Breast epithelium (tissue), 3 donors: ENCODE results near the gene SPTB.

Experiments
- CTCF ChIP-seq, 3 donors: fragments of 450-650 bp; IDR thresholded peaks; one replicate each; pipeline ENCODE4 v1.5.1; 2016 to 2017; ENCODE audit warnings: antibody characterized with exemption in 3 of 3, mild to moderate bottlenecking in 3 of 3, moderate library complexity in 3 of 3
- POLR2A ChIP-seq: fragments of 450-650 bp; IDR thresholded peaks from one replicate; pipeline ENCODE4 v1.6.1; 2016; ENCODE audit warnings: antibody characterized with exemption, mild to moderate bottlenecking, moderate library complexity
- POLR2AphosphoS5 ChIP-seq, 3 donors: sonication (generic); formaldehyde crosslinking; IDR thresholded peaks; one replicate each; pipeline ENCODE4 v1.6.1; 2017; ENCODE audit warnings: antibody characterized with exemption in 3 of 3

- no peak for TF ChIP-seq POLR2A
- no peak for TF ChIP-seq POLR2AphosphoS5 (IDR thresholded peaks at IDR 0.05)
- no peak for TF ChIP-seq CTCF (IDR thresholded peaks at IDR 0.05)
Measured at GRCh38 chr14:64807551-64807950, 72.2 kb downstream of the SPTB start.
